Stimulated activated CD4-positive, alpha-beta T cell treated with anti-CD3 and anti-CD28 coated beads, TNF-alpha, amount 100 ng/mL, for 4 hours (primary cell): ENCODE measurements around the gene DIAPH1.

Experiments
- DNase-seq, 3 experiments: peaks; one replicate each; pipeline ENCODE4 v3.0.0-alpha.2; 2020; ENCODE audit warnings: low read depth in 3 of 3

Gene DIAPH1

GRCh38 chr5:141484310-141484640 lies 134.5 kb downstream of the DIAPH1 start:
- DNase-seq, result no peak

- DNase-seq, result no peak
Measured at GRCh38 chr5:141483902-141484301, 134.9 kb downstream of the DIAPH1 start.

DNA sequence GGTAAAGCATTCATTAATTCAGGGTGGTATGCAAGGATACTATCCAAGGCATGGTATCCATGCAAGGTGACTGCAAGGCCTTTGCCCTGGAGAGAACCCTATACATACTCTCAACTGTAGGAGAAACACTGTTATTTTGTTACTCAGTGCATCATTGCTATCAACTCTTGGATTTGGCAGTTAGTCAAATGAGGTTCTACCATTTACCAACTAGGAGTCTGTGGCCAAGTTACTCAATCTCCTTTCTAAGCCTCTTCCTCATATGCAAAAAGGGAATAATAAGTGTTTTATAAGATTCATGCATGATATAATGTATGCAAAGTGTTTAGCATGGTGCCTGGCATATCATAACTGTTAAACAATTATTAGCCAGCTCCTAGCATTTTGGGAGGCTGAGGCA lies 139.0 kb downstream of the DIAPH1 start:
- no peak for DNase-seq

GRCh38 chr5:141478321-141478945 lies 140.4 kb downstream of the DIAPH1 start:
- DNase-seq, result no peak

GRCh38 chr5:141477815-141478214 lies 141.0 kb downstream of the DIAPH1 start:
- DNase-seq, result no peak

GRCh38 chr5:141477044-141477575 lies 141.7 kb downstream of the DIAPH1 start:
- no peak for DNase-seq

DNA sequence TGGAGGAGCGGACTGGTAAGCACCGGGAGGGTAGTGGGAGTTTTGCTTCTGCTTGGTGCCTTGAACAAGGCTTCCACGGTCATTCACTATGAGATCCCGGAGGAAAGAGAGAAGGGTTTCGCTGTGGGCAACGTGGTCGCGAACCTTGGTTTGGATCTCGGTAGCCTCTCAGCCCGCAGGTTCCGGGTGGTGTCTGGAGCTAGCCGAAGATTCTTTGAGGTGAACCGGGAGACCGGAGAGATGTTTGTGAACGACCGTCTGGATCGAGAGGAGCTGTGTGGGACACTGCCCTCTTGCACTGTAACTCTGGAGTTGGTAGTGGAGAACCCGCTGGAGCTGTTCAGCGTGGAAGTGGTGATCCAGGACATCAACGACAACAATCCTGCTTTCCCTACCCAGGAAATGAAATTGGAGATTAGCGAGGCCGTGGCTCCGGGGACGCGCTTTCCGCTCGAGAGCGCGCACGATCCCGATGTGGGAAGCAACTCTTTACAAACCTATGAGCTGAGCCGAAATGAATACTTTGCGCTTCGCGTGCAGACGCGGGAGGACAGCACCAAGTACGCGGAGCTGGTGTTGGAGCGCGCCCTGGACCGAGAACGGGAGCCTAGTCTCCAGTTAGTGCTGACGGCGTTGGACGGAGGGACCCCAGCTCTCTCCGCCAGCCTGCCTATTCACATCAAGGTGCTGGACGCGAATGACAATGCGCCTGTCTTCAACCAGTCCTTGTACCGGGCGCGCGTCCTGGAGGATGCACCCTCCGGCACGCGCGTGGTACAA lies 142.5 kb downstream of the DIAPH1 start:
- DNase-seq, result no peak

DNA sequence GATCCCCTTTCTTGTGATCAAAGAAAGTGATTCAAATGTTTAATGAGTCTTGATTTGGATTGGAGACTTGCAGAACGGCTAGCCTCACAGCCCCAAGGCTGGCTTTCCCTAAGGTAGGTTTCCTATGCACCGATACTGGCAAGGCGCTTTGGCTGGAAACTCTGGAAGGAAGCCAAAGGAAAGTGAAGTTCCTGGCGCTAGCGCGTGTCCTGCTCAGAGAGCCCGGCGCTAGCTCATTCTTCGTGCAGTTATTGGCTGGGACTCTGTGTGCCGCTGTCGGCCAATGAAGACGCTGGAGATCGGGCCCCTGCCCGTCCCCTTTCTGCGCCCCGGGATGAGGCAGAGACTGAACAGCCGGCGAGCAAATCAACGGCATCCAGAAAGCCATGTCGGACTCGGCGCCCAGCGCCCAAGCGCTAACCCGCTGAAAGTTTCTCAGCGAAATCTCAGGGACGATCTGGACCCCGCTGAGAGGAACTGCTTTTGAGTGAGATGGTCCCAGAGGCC lies 143.1 kb downstream of the DIAPH1 start, which contains the start of gene PCDHGC3:
Gene PCDHGC3 (plus strand): TSS at position 342 of the 507 bp plus-strand sequence. CDS start 151 bp downstream, at position 493.
- no peak for DNase-seq

GRCh38 chr5:141465351-141465750 lies 153.4 kb downstream of the DIAPH1 start:
- no peak for DNase-seq
